HG03342 (cell line): ENCODE measurements around the gene TMCC2.
"Not testable (repeated sequence)": the region's sequence is repeated elsewhere in the genome, so short reads cannot be mapped to it uniquely, and the experiment has no call there.

Source experiments
- ATAC-seq: cut with Tn5 transposase; IDR thresholded peaks from one replicate; pipeline ENCODE4 v1.9.1; 2021; ENCODE audit warnings: mild to moderate bottlenecking, moderate library complexity; ENCODE audit not compliant: unreplicated experiment

The TMCC2 gene

GRCh38 chr1:205227584-205228013, at the start of gene TMCC2:
Gene TMCC2, plus strand, starts transcription at chr1:205227946. Its CDS starts 619 bp downstream, at chr1:205228565.
- ATAC-seq = peak; percentile 76

GRCh38 chr1:205179842-205180241, 47.9 kb upstream of the TMCC2 start:
- no peak for ATAC-seq

GRCh38 chr1:205180331-205180730, 47.4 kb upstream of the TMCC2 start:
- not testable (repeated sequence) for ATAC-seq

- no peak for ATAC-seq
Measured at GRCh38 chr1:205182930-205183329, 44.8 kb upstream of the TMCC2 start.

- no peak for ATAC-seq
Measured at GRCh38 chr1:205183676-205184335, 43.9 kb upstream of the TMCC2 start.

- ATAC-seq = no peak
Measured at GRCh38 chr1:205186191-205186590, 41.6 kb upstream of the TMCC2 start.

- ATAC-seq = no peak
Measured at GRCh38 chr1:205187420-205187819, 40.3 kb upstream of the TMCC2 start.

GRCh38 chr1:205188098-205188497, 39.6 kb upstream of the TMCC2 start:
- no peak for ATAC-seq

GRCh38 chr1:205188596-205188995, 39.1 kb upstream of the TMCC2 start:
- ATAC-seq = no peak

- no peak for ATAC-seq
Measured at GRCh38 chr1:205189131-205189530, 38.6 kb upstream of the TMCC2 start.

GRCh38 chr1:205190845-205191577, 36.7 kb upstream of the TMCC2 start:
- no peak for ATAC-seq

GRCh38 chr1:205191622-205192021, 36.1 kb upstream of the TMCC2 start:
- no peak for ATAC-seq

- no peak for ATAC-seq
Measured at GRCh38 chr1:205192287-205192686, 35.5 kb upstream of the TMCC2 start.

- no peak for ATAC-seq
Measured at GRCh38 chr1:205199090-205199930, 28.4 kb upstream of the TMCC2 start.

GRCh38 chr1:205199931-205200299, 27.8 kb upstream of the TMCC2 start:
- no peak for ATAC-seq

- no peak for ATAC-seq
Measured at GRCh38 chr1:205204552-205204951, 23.2 kb upstream of the TMCC2 start.

GRCh38 chr1:205205055-205205454, 22.7 kb upstream of the TMCC2 start:
- ATAC-seq = no peak

GRCh38 chr1:205208811-205209210, 18.9 kb upstream of the TMCC2 start:
- ATAC-seq = no peak

- ATAC-seq = peak; percentile 19
Measured at GRCh38 chr1:205210756-205211168, 17.0 kb upstream of the TMCC2 start.

GRCh38 chr1:205211169-205211838, 16.4 kb upstream of the TMCC2 start, which contains the start of gene DSTYK:
Gene DSTYK, minus strand, starts transcription at chr1:205211702. Its CDS starts 167 bp downstream, at chr1:205211535.
- peak; percentile 79 for ATAC-seq
